NCI-H187 treated with DMSO at 0.1 percent for 48 hours (cell line): ENCODE measurements around the gene SULT4A1.

Experiments
- DNase-seq: peaks from one replicate; lab custom pipeline; 2025; lab: John Stamatoyannopoulos, UW

SULT4A1 gene

DNA sequence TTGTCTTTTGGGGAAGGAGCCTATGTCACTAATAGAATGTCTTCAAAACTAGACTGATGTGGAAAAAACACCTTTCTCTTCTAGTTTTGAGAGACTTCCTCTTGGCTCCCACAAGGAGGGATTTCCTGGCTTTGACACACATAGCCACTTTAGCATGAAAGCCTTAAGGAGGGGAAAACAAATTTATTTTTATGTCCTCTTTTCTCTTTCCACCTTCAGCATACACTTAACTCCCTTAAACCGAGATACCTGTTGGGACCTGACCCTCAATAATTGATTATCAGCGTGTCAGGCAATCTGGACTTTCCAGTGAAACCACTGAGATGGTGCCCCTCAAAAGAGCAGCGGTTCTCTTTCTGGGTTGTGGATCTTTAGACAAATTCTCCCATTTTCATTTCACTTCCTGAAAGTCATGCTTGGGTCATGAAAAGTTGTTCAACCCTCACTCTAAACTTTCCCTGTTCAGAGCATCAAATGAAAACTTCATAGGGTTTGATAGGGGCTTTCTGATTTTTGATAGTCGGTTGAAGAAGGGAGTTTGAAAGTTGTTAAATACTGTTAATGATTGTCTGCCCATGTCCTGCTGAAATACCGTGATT is 59.3 kb downstream of the SULT4A1 start:
- DNase-seq, result no peak

- no peak for DNase-seq
Measured at GRCh38 chr22:43800970-43801369, 61.3 kb downstream of the SULT4A1 start.

- DNase-seq, result no peak
Measured at GRCh38 chr22:43798492-43798891, 63.8 kb downstream of the SULT4A1 start.

DNA sequence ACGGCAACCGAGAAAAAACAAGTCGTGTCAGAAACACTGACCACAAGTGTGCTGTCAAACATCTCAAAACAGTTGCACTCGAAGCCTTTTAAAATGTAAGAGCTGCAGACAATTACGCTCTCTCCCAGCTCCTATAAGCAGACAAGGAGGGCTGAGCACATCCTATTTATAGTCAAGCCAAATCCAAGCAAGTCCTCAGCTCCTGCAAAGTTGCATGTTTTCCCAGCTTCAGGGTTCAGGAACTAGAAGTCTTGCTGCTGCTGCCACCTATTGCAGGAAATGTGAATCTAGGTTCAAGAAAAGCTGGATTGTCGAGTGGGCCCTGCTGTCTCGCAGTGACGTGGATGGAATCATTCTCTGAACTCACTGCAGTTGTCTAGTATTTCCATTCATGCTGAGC is 65.7 kb downstream of the SULT4A1 start:
- peak; percentile 20 for DNase-seq

- DNase-seq, result no peak
Measured at GRCh38 chr22:43795320-43795719, 67.0 kb downstream of the SULT4A1 start.

DNA sequence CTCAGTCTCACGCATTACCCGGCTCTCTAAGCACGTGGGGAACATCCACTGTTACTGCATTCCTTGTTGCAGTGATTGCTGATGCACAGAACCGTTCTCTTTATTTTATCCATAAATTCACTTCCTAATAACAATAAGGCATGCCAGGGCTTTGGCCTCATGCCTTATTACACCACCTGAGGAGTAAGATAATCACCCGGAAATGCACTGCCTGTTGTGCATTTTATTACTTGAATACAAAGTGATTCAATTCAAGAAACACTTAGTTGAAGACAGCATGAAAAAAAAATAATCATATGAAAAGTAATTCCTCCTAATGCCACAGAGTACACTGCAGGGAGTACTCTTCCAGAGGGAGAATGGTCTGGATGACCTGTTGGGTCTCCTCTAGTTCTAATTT is 69.4 kb downstream of the SULT4A1 start:
- DNase-seq, result no peak

- no peak for DNase-seq
Measured at GRCh38 chr22:43789452-43789851, 72.9 kb downstream of the SULT4A1 start.

- no peak for DNase-seq
Measured at GRCh38 chr22:43783777-43784176, 78.5 kb downstream of the SULT4A1 start.

DNA sequence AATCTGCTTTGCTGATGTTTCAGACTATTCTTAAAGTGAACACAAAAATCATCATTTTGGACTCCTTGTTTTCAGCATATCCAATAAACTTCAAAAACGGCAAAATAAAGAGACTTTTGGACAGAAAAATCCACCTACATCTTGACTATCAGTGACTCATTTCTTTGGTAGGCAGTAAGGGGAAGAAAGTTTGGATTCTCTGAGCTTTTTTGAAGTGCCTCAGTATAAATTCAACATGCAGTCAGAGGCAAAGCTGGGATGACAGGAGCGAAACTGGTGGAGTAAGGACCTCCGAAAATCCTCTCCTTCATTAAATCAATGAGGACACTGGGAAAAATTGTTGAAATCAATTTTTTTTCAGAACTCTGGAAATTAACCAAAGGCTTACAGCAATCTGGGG is 79.9 kb downstream of the SULT4A1 start:
- DNase-seq, result no peak

- DNase-seq, result no peak
Measured at GRCh38 chr22:43777286-43777685, 85.0 kb downstream of the SULT4A1 start.

DNA sequence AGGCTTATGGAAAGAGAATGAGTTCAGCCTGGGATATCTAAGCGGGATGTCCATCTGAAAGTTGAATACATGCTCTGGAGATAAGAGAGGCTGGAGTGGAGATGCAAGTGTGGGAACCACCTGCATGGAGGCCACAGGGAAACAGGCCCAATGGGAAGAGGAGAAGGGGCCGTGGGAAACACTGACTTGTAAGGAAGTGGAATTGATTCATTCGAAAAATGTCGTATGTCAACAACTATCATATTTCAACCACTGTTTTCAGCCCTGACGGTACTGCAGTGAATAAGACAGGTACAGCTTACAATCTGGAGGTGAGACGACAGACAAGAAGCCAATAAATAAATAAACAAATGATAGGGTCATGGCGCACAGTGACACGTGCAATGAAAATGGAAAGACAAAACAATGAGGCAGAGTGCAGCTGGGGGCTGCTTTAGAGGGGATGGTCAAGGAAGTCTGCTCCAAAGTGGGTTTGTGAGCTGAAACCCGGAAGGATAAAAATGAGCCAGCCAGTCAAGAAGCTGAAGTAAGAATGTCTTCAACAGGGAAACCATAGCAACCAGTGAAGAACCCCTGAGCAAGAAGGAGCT is 86.1 kb downstream of the SULT4A1 start:
- DNase-seq, result no peak
